NCI-H2196 treated with DMSO at 0.1 percent for 48 hours (cell line): ENCODE results near the gene IQCH.

ENCODE experiments used
- DNase-seq: peaks from one replicate; lab custom pipeline; 2025; ENCODE audit not compliant: unreplicated experiment; lab: John Stamatoyannopoulos, UW

IQCH gene

DNA sequence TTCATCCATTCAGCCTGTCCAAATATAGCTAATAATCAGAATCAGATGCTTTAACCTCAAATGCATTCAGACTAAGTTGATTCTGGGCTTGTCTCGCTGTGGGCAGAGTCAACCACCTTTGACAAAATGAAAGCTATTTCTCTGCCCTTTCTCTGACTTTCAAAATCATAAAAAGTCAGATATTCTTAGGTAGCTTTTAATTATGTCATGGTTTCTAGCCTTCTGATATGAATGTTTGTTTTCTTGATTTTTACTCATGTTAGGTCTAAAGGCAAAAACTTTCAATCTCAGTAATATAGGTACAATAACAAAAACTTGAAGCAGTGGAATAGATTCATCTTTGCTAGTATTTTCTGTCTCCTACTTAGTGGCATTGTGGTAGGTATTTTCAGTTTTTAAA, 241.0 kb downstream of the IQCH start:
- DNase-seq: no peak

DNA sequence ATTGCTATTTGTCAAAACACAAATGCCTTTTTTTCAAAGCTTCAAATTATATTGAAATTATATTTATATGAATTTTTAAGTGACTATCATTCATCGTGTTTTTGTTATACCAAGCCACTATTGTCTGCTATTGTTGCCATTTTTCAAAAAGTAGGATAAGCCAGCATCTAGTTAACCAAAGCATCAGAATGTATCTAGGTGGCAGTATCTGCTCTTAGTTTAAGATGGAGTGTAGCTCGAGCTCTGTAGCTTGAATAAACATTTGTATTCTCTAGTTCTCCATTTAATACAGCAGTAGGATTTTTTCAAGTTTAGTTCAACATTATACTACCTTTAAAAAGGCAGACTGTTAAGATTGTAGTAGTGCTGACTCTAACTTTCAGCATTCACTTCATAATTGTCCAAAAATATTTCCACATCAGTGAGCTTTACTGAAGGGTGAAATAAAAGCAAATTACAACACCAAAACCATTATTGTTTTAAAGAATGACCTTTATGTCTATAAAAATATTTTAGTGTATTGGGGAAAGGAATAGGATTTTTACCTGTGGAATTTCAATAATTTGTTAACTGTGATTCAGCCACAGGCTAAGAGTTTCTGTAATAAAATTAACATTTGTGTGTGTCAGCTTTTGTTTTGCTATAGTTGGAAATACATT, 246.7 kb downstream of the IQCH start:
- no peak for DNase-seq

DNA sequence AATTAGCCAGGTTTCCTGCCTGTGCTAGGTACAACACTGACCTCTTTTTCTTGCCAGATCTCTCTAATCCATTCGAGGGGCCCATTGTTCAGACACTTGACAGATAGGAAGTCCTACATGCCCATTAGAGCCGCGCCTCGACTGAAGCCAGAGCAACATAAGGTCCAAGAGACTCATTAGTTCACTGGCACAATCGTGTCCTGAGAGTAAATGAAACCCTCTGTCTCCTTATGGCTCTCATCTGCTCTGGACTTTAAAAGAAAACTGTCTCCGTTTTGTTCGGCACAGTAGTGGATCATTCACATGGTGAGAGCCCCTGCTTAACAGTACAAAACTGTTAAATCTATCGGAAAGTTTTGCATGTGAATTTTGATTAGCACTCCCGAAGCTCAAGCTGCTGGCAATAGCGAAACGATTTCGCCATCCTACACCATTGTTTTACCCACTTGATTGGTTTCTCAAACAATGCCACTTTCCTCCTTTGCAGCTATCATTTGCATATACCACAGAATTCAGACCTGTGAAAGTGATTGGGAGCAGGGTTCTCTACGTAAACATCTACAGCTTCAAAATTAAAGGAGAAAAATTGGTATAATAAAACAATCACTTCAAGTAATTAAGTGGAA, 247.4 kb downstream of the IQCH start:
- DNase-seq: no peak

DNA sequence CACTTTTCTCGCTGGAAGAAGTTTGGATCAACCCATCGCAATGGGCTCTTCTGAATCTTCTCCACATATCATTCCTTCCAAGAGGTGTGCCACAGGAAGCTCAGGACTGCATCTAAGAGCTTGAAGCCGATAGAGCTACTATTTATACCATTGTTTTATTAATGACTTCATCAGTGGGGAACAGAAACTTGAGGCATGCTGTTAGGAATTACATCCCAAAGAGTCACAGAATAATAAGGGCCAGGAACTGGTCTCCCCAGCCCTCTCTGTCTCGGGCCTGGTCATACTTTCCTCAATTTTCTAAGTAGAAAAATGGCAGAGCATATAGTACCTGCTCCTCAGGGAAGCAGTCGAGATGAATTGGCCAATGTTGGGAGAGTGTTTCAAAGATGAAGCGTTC, 249.5 kb downstream of the IQCH start:
- DNase-seq: no peak

DNA sequence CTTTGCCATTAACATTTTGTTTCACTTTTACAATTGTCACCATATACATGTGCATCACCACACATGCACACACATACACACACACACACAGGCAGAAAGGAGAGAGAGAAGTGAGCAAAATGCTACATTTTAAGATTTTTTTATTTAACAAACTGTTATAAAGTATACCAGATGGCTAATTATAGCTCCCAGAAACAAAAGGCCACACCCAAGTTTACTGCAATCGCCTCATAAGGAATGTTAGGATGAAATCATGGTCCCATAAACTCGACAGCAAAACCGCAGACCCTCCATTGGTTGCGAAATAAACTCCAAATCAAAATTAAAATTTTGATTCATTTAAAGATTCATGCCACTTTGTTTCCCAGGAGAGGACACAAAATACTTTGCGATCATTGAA, 250.2 kb downstream of the IQCH start:
- no peak for DNase-seq

DNA sequence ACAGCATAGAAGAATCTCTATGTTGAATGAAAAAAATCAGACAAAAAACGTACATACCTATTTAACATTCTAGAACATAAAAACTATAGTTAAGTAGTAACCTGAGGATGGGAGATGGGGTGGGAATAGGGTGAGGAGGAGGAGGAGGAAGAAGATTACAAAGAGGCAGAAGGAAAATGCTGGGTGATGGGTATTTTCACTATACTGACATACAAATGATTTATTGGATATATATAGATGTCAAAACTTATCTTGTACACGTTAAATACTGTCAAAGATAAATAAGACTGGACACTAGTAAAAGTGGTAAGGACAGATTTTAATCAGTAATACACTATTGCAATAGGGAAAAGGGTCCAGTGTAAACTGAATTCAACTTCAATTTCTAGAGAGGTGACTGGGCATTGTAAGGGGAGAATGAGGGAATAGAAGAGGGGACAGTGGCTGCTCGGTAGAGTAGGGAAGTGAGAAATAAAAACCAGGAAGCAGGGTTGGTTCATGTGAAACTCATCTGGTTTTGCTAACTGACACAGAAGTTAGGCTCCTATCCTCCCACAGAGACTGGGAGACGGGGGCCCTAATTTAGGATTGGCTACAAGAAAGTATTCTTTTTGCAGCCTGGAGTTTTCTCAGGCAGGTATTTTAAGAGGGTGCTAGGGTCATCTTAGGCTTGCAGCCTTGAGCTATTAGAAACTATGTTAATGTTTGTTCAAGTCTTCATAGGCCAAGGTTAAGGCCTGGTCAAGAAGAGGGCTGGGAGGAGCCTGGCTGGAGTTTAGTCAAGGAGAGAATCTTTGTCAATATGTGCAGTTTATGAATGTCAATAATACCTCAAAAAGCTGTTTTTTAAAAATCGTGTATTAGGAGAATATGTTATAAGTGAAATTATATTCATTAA, 251.3 kb downstream of the IQCH start:
- DNase-seq: no peak

DNA sequence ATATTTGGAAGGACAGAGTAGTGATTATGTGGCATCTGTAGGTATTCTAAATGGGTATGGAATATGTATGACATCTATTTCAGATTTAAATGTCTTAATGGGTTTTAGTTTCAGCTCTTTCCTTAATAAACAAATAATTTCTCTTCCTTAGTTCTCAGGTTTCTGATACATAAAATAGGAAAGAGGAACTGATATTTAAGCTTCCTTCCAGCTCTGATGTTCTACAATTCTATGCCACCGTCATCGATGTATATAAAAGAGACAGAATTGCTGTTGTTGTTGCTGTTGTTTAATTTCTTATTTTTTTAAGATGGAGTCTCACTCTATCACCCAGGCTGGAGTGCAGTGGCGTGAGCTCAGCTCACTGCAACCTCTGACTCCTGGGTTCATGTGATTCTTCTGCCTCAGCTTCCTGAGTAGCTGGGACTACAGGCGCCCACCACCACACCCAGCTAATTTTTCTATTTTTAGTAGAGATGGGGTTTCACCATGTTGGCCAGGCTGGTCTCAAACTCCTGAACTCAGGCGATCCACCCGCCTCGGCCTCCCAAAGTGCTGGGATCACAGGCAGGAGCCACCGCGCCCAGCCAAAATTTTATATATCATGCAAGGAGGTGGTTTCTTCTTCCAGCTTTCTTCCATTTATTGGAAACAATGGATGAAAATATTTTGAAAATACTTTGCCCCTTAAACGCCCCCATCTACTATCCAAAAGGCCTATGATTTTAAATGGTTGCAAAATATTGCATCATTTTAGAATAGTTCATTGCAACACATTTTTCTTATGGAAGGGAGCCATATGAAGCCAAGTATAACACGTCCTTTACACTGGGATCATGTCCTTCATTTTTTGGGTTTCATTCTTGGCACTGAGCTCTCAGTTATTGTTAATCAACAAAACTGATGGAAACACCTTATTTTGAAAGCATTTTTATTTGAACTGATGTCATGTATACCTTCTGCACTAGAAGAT, 252.5 kb downstream of the IQCH start:
- DNase-seq: no peak

DNA sequence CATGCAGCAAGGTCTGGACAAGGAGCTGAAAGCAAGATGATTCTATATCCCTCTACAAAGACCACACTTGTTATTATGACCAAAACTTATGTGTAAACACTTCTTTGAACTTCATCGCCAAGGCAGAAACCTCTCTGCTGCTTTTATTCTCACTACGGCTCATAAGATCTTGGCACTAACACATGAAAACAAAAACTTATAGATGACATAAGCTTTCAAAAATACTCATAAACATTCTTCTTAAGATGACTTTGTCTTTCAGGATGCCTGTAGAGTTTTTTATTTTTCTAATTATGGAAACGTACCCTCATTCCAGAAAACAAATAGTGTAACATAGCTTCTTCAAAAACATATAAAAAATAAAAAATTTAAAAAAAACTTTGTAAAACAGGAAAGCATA, 253.8 kb downstream of the IQCH start:
- no peak for DNase-seq

DNA sequence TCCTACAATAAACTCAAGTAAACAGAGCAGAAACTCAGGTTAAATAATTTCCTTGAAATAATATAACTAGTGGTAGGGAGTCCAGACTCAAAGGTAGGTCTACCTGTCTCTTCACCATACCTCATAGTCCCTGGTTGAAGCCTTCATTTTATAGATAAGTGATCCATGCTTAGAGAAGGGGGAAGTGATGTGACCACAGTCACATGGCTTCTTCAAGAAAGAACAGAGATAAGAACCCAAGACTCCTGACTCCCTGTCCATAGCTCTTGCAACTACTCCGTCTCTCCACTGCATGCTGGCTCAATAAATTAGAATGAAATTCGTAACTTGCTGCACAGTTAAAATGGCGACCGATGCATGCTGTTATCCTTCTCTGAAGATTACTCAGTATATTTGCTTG, 255.3 kb downstream of the IQCH start:
- no peak for DNase-seq

DNA sequence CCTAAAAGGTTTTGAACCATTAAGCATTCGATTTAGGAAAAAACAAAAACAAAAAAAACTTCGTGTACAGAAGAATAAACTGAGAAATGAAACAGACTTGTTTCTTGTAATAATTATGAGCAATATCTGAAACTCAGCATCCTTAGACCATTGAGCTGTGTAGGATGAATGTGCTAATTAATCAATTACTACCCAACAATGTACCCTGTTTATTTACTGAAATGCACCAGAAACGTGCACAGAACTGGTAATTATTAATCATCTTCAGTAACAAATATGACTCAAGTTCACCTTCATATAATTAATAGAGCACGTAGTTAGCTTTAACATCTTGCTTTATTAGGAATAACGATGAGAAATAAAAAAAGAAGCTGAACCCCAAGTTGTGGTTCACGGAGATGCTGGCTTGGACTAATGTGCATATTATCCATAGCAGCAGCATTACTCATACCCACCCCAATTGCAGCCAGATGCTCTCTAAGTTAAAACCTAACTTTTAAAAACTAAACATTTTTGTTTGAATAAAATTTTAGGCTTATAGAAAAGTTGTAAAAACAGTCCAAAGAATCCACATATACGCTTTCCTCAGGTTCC, 256.1 kb downstream of the IQCH start:
- DNase-seq: no peak

DNA sequence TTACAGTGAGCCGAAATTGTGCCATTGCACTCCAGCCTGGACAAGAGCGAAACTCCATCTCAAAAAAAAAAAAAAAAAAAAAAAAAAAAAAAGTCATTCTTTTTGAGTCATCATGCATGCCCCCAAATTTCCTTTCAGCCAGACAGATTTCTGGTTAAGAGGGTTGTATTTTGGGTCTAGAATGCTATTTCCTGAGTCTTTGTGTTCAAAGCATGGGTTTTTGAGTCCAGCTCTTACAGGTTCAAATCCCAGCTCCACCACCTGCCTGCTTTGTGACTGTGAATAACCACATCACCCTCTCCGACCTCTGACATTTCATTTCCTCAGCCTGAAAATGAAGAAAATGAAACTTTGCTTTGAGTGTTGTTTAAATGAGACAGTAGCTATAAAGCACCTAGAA, 257.0 kb downstream of the IQCH start:
- no peak for DNase-seq

DNA sequence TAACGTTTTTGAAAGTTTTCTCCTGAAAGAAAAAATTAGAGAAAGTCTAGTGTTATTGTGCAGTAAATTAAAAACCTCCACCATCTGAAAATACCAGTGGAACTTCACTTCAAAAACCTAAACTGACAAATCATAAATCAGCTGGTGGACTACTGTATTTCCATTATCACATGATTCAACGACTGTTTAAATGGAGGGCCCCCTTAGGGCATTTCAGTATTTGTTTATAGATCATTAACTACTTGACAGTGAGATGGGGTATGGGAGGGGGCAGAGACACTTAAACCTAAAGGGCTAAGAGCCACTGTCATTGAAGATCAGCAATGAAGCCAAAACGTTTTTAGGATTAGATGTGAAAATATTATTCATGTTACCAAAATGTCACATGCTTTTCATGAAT, 257.6 kb downstream of the IQCH start:
- DNase-seq: no peak

DNA sequence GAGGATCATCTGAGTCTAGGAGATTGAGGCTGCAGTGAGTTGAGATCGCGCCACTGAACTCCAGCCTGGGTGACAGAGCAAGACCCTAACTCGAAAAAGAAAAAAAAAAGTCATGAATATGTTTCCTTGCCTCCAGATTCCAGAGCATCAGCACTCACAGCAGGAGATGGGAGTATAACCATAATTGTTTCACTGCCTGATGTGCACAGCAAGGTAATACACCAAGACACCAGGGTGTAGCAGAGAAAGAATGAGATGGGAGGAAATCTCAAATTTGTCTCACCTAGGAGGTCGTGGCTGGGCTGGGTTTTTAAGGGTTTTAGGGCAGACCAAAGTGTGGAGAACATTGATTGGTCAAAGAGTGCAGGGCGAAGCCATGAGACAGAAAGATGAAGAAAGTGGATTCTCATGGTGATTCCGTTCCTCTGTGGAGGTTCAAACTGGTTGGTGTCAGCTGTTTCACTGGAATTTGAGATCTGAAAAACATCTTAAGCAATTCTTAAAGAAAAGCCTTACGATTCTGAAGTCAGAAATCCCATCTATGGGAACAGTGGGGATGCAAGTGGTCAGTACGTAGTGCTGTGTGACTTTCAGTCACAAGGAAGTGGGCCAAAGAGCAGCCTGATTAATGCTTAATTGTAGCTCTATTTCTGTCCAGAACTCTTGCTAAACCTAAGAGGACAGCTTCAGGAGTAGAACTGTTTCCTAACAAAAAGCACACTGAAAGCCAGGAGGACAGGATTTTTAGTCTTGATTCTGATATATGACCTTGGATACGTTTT, 258.5 kb downstream of the IQCH start:
- DNase-seq: no peak

DNA sequence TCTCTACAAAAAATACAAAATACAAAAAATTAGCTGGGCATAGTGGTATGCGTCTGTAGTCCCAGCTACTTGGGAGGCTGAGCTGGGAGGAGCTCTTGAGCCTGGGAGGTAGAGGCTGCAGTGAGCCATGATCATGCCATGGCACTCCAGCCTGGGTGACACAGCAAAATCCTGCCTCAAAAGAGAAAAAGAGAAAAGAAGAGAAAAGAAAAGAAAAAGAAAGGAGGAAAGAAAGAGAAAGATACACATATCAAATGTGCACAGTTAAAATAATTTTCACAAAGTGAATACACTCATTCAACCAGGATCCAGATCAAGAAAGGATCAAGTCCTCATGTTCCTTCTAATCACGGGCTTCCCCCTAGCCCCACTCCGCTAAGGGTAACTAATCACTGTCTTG, 260.5 kb downstream of the IQCH start:
- no peak for DNase-seq

DNA sequence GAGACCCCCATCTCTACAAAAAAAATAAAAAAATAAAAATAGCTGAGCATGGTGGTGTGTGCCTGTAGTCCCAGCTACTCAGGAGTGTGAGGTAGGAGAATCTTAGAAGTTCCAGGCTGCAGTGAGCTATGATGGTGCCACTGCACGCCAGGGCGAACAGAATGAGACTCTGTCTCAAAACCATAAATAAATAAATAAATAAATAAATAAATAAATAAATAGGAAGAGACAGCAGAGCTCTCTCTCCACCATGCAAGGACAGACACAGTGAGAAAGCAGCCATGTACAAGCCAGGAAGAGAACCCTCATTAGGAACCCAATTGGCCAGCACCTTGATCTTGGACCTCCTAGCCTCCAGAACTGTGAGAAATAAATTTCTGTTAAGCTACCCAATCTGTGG, 261.0 kb downstream of the IQCH start:
- no peak for DNase-seq

DNA sequence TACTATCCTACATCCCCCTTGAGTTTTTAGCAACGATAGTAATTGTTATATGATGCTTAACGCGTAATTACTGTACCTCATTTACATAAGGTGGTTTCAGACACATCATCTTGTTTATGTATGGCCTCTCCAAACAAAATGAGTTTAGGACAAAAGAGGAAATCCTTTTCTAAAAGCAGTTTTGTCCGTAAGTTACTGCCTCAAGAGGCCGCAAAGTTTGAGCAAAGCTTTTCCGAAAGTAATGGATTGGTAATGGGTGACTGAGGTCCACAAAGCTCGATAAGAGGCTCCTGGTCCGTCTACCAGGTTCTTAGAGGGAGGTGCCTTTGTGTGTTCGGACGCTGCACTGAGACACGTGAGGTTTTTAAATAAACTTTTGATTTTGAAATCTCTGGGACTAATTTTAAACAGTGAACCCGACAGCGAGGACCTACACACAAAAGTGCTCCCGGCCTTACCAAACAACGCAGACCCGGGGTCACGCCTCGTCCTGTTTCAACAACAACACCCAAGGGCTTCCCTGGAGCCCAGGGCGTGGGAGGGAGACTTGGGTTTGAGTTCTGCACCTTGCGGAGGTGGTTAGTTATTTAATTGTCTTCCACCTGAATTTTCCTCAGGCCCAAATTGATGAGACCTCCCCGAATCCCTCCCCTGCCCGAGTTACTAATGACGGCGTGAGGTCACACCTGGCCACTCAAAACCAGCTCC, 265.9 kb downstream of the IQCH start:
- DNase-seq: no peak

DNA sequence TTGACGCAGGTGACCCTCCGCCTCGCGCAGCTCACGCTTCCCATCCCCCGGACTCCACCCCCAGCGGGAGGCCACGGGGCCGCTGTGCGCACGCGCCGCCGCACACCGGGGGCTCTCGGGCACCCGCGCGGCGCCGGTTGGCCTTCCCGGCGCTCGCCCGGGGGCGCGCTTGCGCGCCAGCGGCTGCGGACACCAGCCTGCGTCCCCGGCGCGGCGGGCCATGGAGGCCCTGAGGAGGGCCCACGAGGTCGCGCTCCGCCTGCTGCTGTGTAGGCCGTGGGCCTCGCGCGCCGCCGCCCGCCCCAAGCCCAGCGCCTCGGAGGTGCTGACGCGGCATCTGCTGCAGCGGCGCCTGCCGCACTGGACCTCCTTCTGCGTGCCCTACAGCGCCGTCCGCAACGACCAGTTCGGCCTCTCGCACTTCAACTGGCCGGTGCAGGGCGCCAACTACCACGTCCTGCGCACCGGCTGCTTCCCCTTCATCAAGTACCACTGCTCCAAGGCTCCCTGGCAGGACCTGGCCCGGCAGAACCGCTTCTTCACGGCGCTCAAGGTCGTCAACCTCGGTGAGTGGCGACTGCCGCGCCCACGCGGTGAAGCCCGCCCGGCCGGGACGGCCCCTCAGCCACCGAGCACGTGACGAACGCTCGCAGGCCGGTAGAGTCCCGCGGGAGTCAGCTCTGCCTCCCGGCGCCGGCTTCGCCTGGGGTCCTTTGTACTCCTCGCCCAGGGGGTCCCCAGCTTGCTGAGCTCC, 266.6 kb downstream of the IQCH start, which contains the start of gene C15orf61:
TSS of gene C15orf61 (plus strand) at position 103 of the 754 bp plus-strand sequence. CDS start at position 221, 118 bp downstream.
- peak; percentile 55 for DNase-seq
